Calu3 (cell line): Measurements from ENCODE around the gene BATF3. TPM values are rescaled to one million over a fixed set of nuclear protein-coding genes. Genes with fewer than 3 reads are reported as not detected.

Experiments
- BruUV-seq: library from RNA; stranded (reverse); fragments of 400-500 nt; replicated peaks from 2 replicates; lab custom pipeline; 2021; lab: Mats Ljungman, UMichigan
- CTCF ChIA-PET: fragments of 300-600 bp; sonication (Branson Sonifier 250); formaldehyde crosslinking; loops from one replicate; lab custom pipeline; 2022; ENCODE audit warnings: antibody characterized with exemption; lab: Charles Lee
- DNase-seq: peaks from one replicate; pipeline ENCODE4 v3.0.0; 2022
- H3K27ac Mint-ChIP-seq: one replicate; pipeline ENCODE4 v1.8.0; 2022; ENCODE audit warnings: mixed read lengths; ENCODE audit not compliant: unreplicated experiment
- H3K27me3 Mint-ChIP-seq: one replicate; pipeline ENCODE4 v1.8.0; 2022; ENCODE audit warnings: mixed read lengths; ENCODE audit not compliant: unreplicated experiment
- H3K36me3 Mint-ChIP-seq: one replicate; pipeline ENCODE4 v1.8.0; 2022; ENCODE audit warnings: mild to moderate bottlenecking, moderate library complexity, mixed read lengths; ENCODE audit not compliant: insufficient read depth, unreplicated experiment
- H3K4me1 Mint-ChIP-seq: one replicate; pipeline ENCODE4 v1.8.0; 2022; ENCODE audit warnings: mild to moderate bottlenecking, low read depth, mixed read lengths; ENCODE audit not compliant: unreplicated experiment
- H3K4me3 Mint-ChIP-seq: one replicate; pipeline ENCODE4 v1.8.0; 2022; ENCODE audit warnings: mild to moderate bottlenecking, low read depth, moderate library complexity, mixed read lengths; ENCODE audit not compliant: unreplicated experiment
- H3K9me3 Mint-ChIP-seq: one replicate; pipeline ENCODE4 v1.8.0; 2022; ENCODE audit warnings: low read depth, mixed read lengths; ENCODE audit not compliant: unreplicated experiment
- CTCF ChIP-seq: fragments of 200-600 bp; IDR thresholded peaks from one replicate; pipeline ENCODE4 v1.8.0; 2022; ENCODE audit warnings: antibody characterized with exemption; ENCODE audit not compliant: unreplicated experiment
- intact Hi-C: fragments of 100-400 bp; cut with micrococcal nuclease; formaldehyde crosslinking; loops from one replicate; pipeline ENCODE4 v1.10.0; 2022; ENCODE audit not compliant: unreplicated experiment
- total RNA-seq: library from RNA; stranded (reverse); gene quantifications from 2 replicates; pipeline ENCODE4 v1.2.3, GENCODE V29; 2022

The BATF3 gene
- total RNA-seq, 1 experiment from 2014 or later = 0.90 TPM

GRCh38 chr1:212692774-212693644 is 6.6 kb downstream of the BATF3 start:
- H3K4me1 Mint-ChIP-seq = no peaks in the 10 kb centered on the region
- TF ChIP-seq CTCF = no peak
- H3K27me3 Mint-ChIP-seq = peaks cover 48% of the 10 kb centered on the region
- H3K9me3 Mint-ChIP-seq = no peaks in the 10 kb centered on the region
- CTCF ChIA-PET = interaction anchor here (0.9 to 1.1 kb wide), 2 partner anchors 9 to 28 kb away, joined by 3 to 4 read pairs; no protein-coding TSS in a partner anchor
- H3K27ac Mint-ChIP-seq = no peak overlapping the region
- intact Hi-C loops = no loop called here
- H3K36me3 Mint-ChIP-seq = no peaks in the 10 kb centered on the region
- H3K4me3 Mint-ChIP-seq = no peak overlapping the region
- BruUV-seq = no TSS peak
- DNase-seq = no peak

GRCh38 chr1:212691561-212692071 is 8.0 kb downstream of the BATF3 start:
- BruUV-seq = no TSS peak
- CTCF ChIA-PET = no interaction called here
- Mint-ChIP-seq H3K9me3 (no peaks in the 10 kb centered on the region), H3K4me3 (no peak overlapping the region), H3K27ac (no peak overlapping the region), H3K4me1 (no peaks in the 10 kb centered on the region), H3K27me3 (peaks cover 35% of the 10 kb centered on the region), H3K36me3 (no peaks in the 10 kb centered on the region)
- intact Hi-C loops = no loop called here
- DNase-seq = no peak
- no peak for TF ChIP-seq CTCF

GRCh38 chr1:212690816-212691403 is 8.7 kb downstream of the BATF3 start:
- intact Hi-C loops = no loop called here
- peaks cover 27% of the 10 kb centered on the region for H3K27me3 Mint-ChIP-seq

More at GRCh38 chr1:212690816-212691403, 8.7 kb downstream of the BATF3 start:
- Mint-ChIP-seq H3K27ac (no peak overlapping the region), H3K4me1 (no peaks in the 10 kb centered on the region), H3K4me3 (no peak overlapping the region), H3K9me3 (no peaks in the 10 kb centered on the region), H3K36me3 (no peaks in the 10 kb centered on the region)
- BruUV-seq = no TSS peak
- no peak for DNase-seq
- TF ChIP-seq CTCF = no peak
- CTCF ChIA-PET = interaction anchor here (0.8 kb wide), 1 partner anchor 656 kb away, joined by 3 read pairs; no protein-coding TSS in a partner anchor
